Measurements from ENCODE around the gene CASP3. TPM values are rescaled to one million over a fixed set of nuclear protein-coding genes. Genes with fewer than 3 reads are reported as not detected.
"Not testable (repeated sequence)": the region's sequence is repeated elsewhere in the genome, so short reads cannot be mapped to it uniquely, and the experiment has no call there.

The CASP3 gene
- total RNA-seq, 1 donor from 2014 or later: 23.6 TPM

GRCh38 chr4:184664445-184665210 is 15.4 kb upstream of the CASP3 start:
- DNase-seq: no peak

GRCh38 chr4:184662236-184662635 is 13.0 kb upstream of the CASP3 start:
- DNase-seq: no peak

GRCh38 chr4:184660978-184661377 is 11.7 kb upstream of the CASP3 start:
- DNase-seq: no peak

GRCh38 chr4:184657820-184658219 is 8.6 kb upstream of the CASP3 start:
- DNase-seq: not testable (repeated sequence)

- no peak for DNase-seq
Measured at GRCh38 chr4:184657144-184657543, 7.9 kb upstream of the CASP3 start.

GRCh38 chr4:184655889-184656869 is 6.9 kb upstream of the CASP3 start:
- no peak for DNase-seq

GRCh38 chr4:184653650-184654049 is 4.4 kb upstream of the CASP3 start:
- peak; percentile 5 for DNase-seq

GRCh38 chr4:184652681-184653080 is 3.4 kb upstream of the CASP3 start:
- DNase-seq: not testable (repeated sequence)

- DNase-seq: no peak
Measured at GRCh38 chr4:184651899-184652298, 2.7 kb upstream of the CASP3 start.

GRCh38 chr4:184649971-184650855 is 966 bp upstream of the CASP3 start:
- DNase-seq: peak; percentile 37

GRCh38 chr4:184648313-184649025 is 778 bp downstream of the CASP3 start:
- peak; percentile 34 for DNase-seq

GRCh38 chr4:184648054-184648312 is 1.3 kb downstream of the CASP3 start:
- DNase-seq: no peak

GRCh38 chr4:184647266-184648053 is 1.8 kb downstream of the CASP3 start:
- DNase-seq: no peak

GRCh38 chr4:184645904-184646610 is 3.2 kb downstream of the CASP3 start:
- no peak for DNase-seq

- DNase-seq: no peak
Measured at GRCh38 chr4:184644553-184645307, 4.5 kb downstream of the CASP3 start.

- no peak for DNase-seq
Measured at GRCh38 chr4:184643731-184644130, 5.5 kb downstream of the CASP3 start.

- DNase-seq: no peak
Measured at GRCh38 chr4:184641451-184641850, 7.8 kb downstream of the CASP3 start.

- DNase-seq: no peak
Measured at GRCh38 chr4:184641022-184641421, 8.2 kb downstream of the CASP3 start.

- no peak for DNase-seq
Measured at GRCh38 chr4:184636897-184637296, 12.3 kb downstream of the CASP3 start.
